GM18505 (cell line): ENCODE data around the gene PRRG2.

Experiments used
- ATAC-seq: cut with Tn5 transposase; IDR thresholded peaks from one replicate; pipeline ENCODE4 v1.9.1; 2021; ENCODE audit not compliant: unreplicated experiment
- POLR2A ChIP-seq: IDR thresholded peaks from 4 replicates; pipeline ENCODE4 v1.6.1; 2011; ENCODE audit warnings: borderline replicate concordance; ENCODE audit not compliant: insufficient read depth, insufficient read length; ENCODE audit errors: extremely low read depth

Gene PRRG2

DNA sequence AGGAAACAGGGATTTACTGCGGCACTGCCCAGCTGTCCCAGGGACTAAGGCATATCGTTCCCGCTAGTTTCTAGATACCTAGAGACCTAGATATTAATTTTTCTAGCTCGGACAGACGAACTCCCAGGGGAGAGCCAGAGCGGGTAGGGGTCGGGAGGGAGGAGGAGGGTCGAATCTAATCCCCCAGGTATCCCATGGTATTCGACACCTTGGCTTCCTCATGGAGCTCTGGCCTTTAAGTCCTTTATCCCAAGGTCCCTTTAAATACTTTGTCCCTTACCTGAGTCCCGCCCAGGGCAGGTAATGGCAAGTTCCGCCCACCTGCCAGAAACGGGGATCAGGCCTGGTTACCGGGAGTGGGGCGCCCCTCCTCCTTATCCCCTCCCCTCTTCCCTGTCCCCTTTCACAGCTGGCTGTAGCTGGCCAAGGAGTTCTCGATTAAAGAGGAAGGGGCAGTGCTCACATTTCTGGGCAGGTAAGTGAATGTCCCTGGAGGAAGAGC, at the start of gene PRRG2:
Gene PRRG2 (plus strand): TSS at position 310 of the 502 bp plus-strand sequence. CDS start 1,904 bp downstream, outside the sequence.
- ATAC-seq: no peak
- no peak for TF ChIP-seq POLR2A

DNA sequence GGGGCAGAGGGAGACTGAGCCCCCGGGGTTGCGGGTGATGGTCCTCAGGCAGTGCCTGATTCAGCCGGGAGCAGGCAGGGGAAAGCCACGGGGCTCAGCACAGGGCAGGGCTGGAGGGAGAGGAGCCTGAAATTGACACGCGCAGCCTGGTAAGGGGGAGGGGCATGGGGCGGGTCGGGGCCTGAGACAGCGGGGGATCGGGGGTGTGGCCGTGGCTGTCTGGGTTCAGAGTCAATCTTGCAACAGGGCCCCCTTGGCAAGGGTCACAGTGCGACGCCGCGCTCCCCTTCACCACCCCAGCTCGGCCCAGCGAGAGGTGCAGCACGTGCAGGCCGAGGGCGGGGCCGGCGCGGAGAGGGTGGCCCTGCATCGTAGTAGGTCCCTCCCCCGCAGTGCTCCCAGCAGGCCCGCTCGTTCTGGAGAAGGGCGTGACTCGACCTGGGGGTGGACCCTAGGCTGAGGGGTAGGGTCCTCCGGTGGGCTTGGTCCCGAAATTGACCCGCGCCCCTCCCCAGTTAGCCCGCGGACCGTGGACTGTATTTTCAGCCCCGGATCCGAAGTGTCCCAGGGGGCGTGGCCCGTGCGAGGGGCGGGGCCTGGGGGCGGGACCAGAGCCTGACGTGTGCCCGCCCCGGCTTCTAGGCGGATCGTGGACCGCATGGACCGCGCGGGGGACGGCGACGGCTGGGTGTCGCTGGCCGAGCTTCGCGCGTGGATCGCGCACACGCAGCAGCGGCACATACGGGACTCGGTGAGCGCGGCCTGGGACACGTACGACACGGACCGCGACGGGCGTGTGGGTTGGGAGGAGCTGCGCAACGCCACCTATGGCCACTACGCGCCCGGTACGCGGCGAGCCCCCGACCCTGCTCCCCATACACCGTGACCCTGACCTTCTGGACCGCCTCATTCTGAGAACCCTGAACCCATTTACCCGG, 47.3 kb upstream of the PRRG2 start:
- ATAC-seq: no peak
- TF ChIP-seq POLR2A: no peak

DNA sequence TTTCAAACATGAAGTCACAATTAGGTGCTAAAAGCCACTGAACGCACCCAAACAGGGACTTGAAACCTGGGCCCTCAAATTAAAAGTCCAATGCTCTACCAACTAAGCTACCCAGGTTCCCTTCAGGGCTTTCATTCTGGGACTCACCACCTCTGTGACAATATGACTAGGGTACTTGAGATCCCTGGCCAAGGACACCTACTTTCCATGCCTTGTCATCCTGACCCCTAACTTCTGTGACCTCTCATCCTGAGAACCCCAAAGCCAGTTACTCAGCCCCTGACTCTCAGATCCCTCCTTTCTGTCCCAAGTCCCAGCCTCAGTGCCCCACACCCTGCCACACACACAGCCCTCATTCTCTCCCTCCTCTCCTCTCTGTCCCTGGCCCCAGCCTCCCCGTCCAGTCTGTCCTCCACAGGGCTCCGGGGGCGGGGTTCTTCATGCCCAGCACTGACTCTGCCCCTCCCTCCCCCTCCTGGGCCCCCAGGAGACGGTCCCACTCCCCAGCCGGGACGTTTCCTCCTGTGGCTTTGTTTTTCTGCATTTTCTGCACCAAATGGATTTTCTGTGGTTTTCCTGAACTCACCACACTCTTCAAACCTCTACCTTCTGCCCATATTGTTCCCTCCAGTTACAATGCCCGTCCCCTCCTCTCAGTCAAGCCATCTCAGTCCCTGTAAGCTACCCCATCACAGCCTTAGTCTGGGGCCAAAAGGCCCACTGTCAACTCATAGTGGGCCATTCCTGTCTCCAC, 46.3 kb upstream of the PRRG2 start:
- TF ChIP-seq POLR2A: no peak
- no peak for ATAC-seq

GRCh38 chr19:49536921-49537462, 44.1 kb upstream of the PRRG2 start:
- ATAC-seq: no peak
- no peak for TF ChIP-seq POLR2A

- no peak for TF ChIP-seq POLR2A
- no peak for ATAC-seq
These were observed 42.5 kb upstream of the PRRG2 start for GRCh38 chr19:49538643-49539042.

GRCh38 chr19:49539192-49539952, 41.7 kb upstream of the PRRG2 start:
- no peak for ATAC-seq
- TF ChIP-seq POLR2A: no peak

DNA sequence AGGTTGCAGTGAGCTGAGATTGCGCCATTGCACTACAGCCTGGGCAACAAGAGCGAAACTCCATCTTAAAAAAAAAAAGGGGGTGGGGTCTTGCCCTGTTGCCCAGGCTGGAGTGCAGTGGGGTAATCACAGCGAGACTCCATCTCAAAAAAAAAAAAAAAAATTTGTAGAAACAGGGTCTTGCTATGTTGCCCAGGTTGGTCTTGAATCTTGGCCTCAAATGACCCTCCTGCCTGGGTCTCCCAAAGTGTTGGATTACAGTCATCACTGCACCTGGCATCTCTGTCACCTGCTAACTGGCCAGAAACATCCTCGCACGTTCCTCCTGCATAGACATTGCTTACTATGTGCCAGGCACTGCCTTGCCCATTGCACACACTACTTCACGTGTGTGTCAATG, 39.2 kb upstream of the PRRG2 start:
- ATAC-seq: no peak
- no peak for TF ChIP-seq POLR2A

DNA sequence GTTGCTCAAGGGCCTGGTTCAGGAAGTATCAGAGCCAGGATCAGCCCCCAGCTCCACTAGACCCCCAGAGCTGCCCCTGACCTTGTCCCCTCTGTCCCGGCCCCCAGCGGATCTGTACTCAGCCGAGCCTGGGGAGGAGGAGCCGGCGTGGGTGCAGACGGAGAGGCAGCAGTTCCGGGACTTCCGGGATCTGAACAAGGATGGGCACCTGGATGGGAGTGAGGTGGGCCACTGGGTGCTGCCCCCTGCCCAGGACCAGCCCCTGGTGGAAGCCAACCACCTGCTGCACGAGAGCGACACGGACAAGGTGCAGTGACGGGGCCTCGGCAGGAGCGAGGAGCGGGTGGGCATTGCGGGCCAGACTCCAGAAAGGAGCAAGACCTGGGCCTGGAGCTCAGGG, 38.7 kb upstream of the PRRG2 start:
- ATAC-seq: no peak
- TF ChIP-seq POLR2A: no peak

DNA sequence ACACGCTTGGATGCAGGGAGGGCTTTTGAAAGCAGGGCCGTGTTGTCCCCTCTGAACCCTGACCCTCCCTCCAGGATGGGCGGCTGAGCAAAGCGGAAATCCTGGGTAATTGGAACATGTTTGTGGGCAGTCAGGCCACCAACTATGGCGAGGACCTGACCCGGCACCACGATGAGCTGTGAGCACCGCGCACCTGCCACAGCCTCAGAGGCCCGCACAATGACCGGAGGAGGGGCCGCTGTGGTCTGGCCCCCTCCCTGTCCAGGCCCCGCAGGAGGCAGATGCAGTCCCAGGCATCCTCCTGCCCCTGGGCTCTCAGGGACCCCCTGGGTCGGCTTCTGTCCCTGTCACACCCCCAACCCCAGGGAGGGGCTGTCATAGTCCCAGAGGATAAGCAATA, 38.1 kb upstream of the PRRG2 start:
- ATAC-seq: no peak
- TF ChIP-seq POLR2A: no peak

GRCh38 chr19:49544154-49544553, 37.0 kb upstream of the PRRG2 start:
- no peak for TF ChIP-seq POLR2A
- ATAC-seq: no peak

DNA sequence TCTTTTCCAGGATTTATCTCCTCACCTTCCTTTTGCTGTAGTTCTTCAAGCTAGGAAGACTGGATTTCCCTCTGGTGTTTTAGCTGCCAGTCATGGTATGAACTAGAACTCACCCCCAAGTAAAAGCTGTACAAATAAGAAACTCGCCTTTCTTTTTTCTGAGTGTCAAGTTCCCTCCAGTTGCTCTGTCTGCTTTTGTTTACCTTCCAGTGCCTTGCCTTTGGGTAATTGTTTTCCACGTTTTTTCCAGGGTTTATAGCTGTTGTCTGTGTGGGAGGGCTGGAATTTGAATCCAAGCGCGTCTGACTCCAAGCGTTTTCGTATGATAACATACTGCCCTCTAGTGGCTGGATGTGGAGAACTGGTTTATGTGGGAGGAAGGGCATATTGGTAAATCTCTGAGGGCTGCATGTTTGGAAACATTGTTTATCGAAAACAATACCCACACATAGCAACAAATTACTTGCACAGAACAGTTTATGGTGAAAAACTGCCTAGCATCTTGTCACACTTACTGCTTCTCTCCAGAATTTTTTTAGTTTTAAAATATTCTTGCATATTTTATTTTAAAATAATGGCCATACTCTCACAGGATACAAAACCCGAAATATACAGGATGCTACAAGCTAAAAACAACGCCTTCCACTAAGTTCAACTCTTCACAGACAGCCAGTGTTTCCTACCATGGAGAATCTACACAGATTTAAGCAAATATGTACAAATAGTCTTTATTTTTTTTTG, 34.1 kb upstream of the PRRG2 start:
- TF ChIP-seq POLR2A: no peak
- no peak for ATAC-seq

- ATAC-seq: no peak
- TF ChIP-seq POLR2A: no peak
These were observed 32.1 kb upstream of the PRRG2 start for GRCh38 chr19:49549045-49549444.
